Caki2 (cell line): ENCODE measurements around the gene ZNF180. TPM values are rescaled to one million over a fixed set of nuclear protein-coding genes. Genes with fewer than 3 reads are reported as not detected.
"Not testable (repeated sequence)": the region's sequence is repeated elsewhere in the genome, so short reads cannot be mapped to it uniquely, and the experiment has no call there.

ENCODE experiments used
- DNase-seq: peaks from one replicate; pipeline ENCODE4 v3.0.0-alpha.2; 2015; ENCODE audit warnings: low read depth
- in situ Hi-C: cut with HindIII; loops from 2 replicates; pipeline ENCODE4 v1.10.0; 2016; ENCODE audit warnings: low sequenced_read_pairs, low pct_unique_long_range_greater_than_20kb, mixed read lengths
- total RNA-seq: library from RNA; depleted of rRNA; stranded (reverse); fragments of >200 nt; shearing (Covaris generic); gene quantifications from 2 replicates; pipeline ENCODE4 v1.2.3, GENCODE V29; 2014; ENCODE audit warnings: low replicate concordance; rRNA removed

Gene ZNF180
- total RNA-seq = 3.4 and 9.6 TPM in 2 replicates

- in situ Hi-C loops = no loop called here
- DNase-seq = peak; percentile 98
Observed at GRCh38 chr19:44499962-44500949, at the start of gene ZNF180. ZNF180 (minus strand) TSS chr19:44500522; CDS start chr19:44497334, 3,188 bp downstream.

GRCh38 chr19:44549507-44549906, 49.2 kb upstream of the ZNF180 start:
- in situ Hi-C loops = no loop called here
- DNase-seq = no peak

GRCh38 chr19:44548736-44549135, 48.4 kb upstream of the ZNF180 start:
- peak; percentile 92 for DNase-seq
- in situ Hi-C loops = no loop called here

GRCh38 chr19:44544031-44544430, 43.7 kb upstream of the ZNF180 start:
- no peak for DNase-seq
- in situ Hi-C loops = no loop called here

GRCh38 chr19:44542671-44543070, 42.3 kb upstream of the ZNF180 start:
- DNase-seq = no peak
- in situ Hi-C loops = no loop called here

- in situ Hi-C loops = no loop called here
- no peak for DNase-seq
Observed at GRCh38 chr19:44540736-44541135, 40.4 kb upstream of the ZNF180 start.

GRCh38 chr19:44539991-44540390, 39.7 kb upstream of the ZNF180 start:
- in situ Hi-C loops = no loop called here
- no peak for DNase-seq

GRCh38 chr19:44539236-44539826, 39.0 kb upstream of the ZNF180 start:
- DNase-seq = no peak
- in situ Hi-C loops = no loop called here

- in situ Hi-C loops, DNase-seq: not testable (repeated sequence)
Observed at GRCh38 chr19:44535361-44535760, 35.0 kb upstream of the ZNF180 start.

- in situ Hi-C loops = no loop called here
Observed at GRCh38 chr19:44532819-44533218, 32.5 kb upstream of the ZNF180 start.

GRCh38 chr19:44530777-44531176, 30.5 kb upstream of the ZNF180 start:
- DNase-seq = no peak
- in situ Hi-C loops = no loop called here

More at GRCh38 chr19:44532819-44533218, 32.5 kb upstream of the ZNF180 start:
- no peak for DNase-seq

GRCh38 chr19:44529536-44529935, 29.2 kb upstream of the ZNF180 start, which contains the start of gene CEACAM20:
CEACAM20 (minus strand) TSS chr19:44529675; CDS start chr19:44529509, 166 bp downstream.
- DNase-seq = no peak
- in situ Hi-C loops = no loop called here

- DNase-seq = no peak
- in situ Hi-C loops = no loop called here
Observed at GRCh38 chr19:44527554-44527953, 27.2 kb upstream of the ZNF180 start.

GRCh38 chr19:44525721-44526430, 25.6 kb upstream of the ZNF180 start:
- DNase-seq = no peak
- in situ Hi-C loops = no loop called here

GRCh38 chr19:44521370-44521769, 21.0 kb upstream of the ZNF180 start:
- in situ Hi-C loops = no loop called here
- no peak for DNase-seq

- in situ Hi-C loops = no loop called here
- DNase-seq = peak; percentile 28
Observed at GRCh38 chr19:44517146-44517545, 16.8 kb upstream of the ZNF180 start.

GRCh38 chr19:44515907-44516306, 15.6 kb upstream of the ZNF180 start:
- in situ Hi-C loops = no loop called here
- no peak for DNase-seq

GRCh38 chr19:44515031-44515430, 14.7 kb upstream of the ZNF180 start:
- in situ Hi-C loops = no loop called here
- no peak for DNase-seq
